Lower leg skin (tissue), 3 donors: ENCODE results near the gene GPR34.

Experiments
- CTCF ChIP-seq, 3 donors: fragments of 450-650 bp; IDR thresholded peaks; one replicate each; pipeline ENCODE4 v1.5.1; 2016; ENCODE audit warnings: antibody characterized with exemption in 3 of 3, mild to moderate bottlenecking in 3 of 3, moderate library complexity in 2 of 3
- POLR2A ChIP-seq, 2 donors: fragments of 450-650 bp; IDR thresholded peaks; one replicate each; pipeline ENCODE4 v1.6.1; 2016 to 2017; ENCODE audit warnings: antibody characterized with exemption in 2 of 2, mild to moderate bottlenecking in 1 of 2, moderate library complexity in 1 of 2

GRCh38 chrX:41718481-41719235 lies 29.9 kb downstream of the GPR34 start:
- no peak for TF ChIP-seq CTCF (IDR thresholded peaks at IDR 0.05)
- TF ChIP-seq POLR2A (IDR thresholded peaks at IDR 0.05) = no peak
